RCC 7860 (cell line): ENCODE measurements around the gene PDZRN3.

Experiments
- DNase-seq: peaks from one replicate; pipeline ENCODE4 v3.0.0-alpha.2; 2015; ENCODE audit warnings: low spot score
- FAIRE-seq: peaks from 2 replicates; lab custom pipeline; 2012; peaks lifted over from hg19 to GRCh38; lab: Jason Lieb, UNC

PDZRN3 gene

GRCh38 chr3:73624017-73624820 is 522 bp downstream of the PDZRN3 start:
- DNase-seq, result no peak
- FAIRE-seq, result no peak

GRCh38 chr3:73623346-73623745 is 1.4 kb downstream of the PDZRN3 start:
- DNase-seq, result no peak
- FAIRE-seq, result no peak

GRCh38 chr3:73622091-73622805 is 2.5 kb downstream of the PDZRN3 start:
- FAIRE-seq (no peak), DNase-seq (no peak)

GRCh38 chr3:73621388-73621787 is 3.4 kb downstream of the PDZRN3 start:
- DNase-seq, result no peak
- FAIRE-seq, result no peak

GRCh38 chr3:73618461-73618860 is 6.3 kb downstream of the PDZRN3 start:
- DNase-seq (no peak), FAIRE-seq (no peak)

- DNase-seq (no peak), FAIRE-seq (no peak)
Measured at GRCh38 chr3:73616056-73616455, 8.7 kb downstream of the PDZRN3 start.

GRCh38 chr3:73614419-73614818 is 10.3 kb downstream of the PDZRN3 start:
- FAIRE-seq, result no peak
- DNase-seq, result no peak

- no peak for DNase-seq
- no peak for FAIRE-seq
Measured at GRCh38 chr3:73611176-73611575, 13.6 kb downstream of the PDZRN3 start.

GRCh38 chr3:73610493-73610892 is 14.2 kb downstream of the PDZRN3 start:
- FAIRE-seq (no peak), DNase-seq (no peak)

- FAIRE-seq (no peak), DNase-seq (no peak)
Measured at GRCh38 chr3:73609655-73610054, 15.1 kb downstream of the PDZRN3 start.

- FAIRE-seq (no peak), DNase-seq (no peak)
Measured at GRCh38 chr3:73609315-73609641, 15.5 kb downstream of the PDZRN3 start.

GRCh38 chr3:73608456-73609314 is 16.1 kb downstream of the PDZRN3 start:
- DNase-seq (no peak), FAIRE-seq (no peak)

GRCh38 chr3:73605861-73606260 is 18.9 kb downstream of the PDZRN3 start:
- DNase-seq, result no peak
- FAIRE-seq, result no peak

- no peak for DNase-seq
Measured at GRCh38 chr3:73605412-73605811, 19.3 kb downstream of the PDZRN3 start.

GRCh38 chr3:73604451-73604850 is 20.3 kb downstream of the PDZRN3 start:
- no peak for FAIRE-seq
- no peak for DNase-seq

More at GRCh38 chr3:73605412-73605811, 19.3 kb downstream of the PDZRN3 start:
- FAIRE-seq, result no peak

- FAIRE-seq (no peak), DNase-seq (no peak)
Measured at GRCh38 chr3:73603762-73604171, 21.0 kb downstream of the PDZRN3 start.

- no peak for DNase-seq
- FAIRE-seq, result no peak
Measured at GRCh38 chr3:73602170-73602569, 22.6 kb downstream of the PDZRN3 start.

- no peak for FAIRE-seq
- DNase-seq, result no peak
Measured at GRCh38 chr3:73601481-73601880, 23.3 kb downstream of the PDZRN3 start.

- DNase-seq (no peak), FAIRE-seq (no peak)
Measured at GRCh38 chr3:73601011-73601410, 23.7 kb downstream of the PDZRN3 start.

GRCh38 chr3:73600293-73600938 is 24.3 kb downstream of the PDZRN3 start:
- DNase-seq, result no peak
- no peak for FAIRE-seq

GRCh38 chr3:73599605-73600004 is 25.1 kb downstream of the PDZRN3 start:
- no peak for FAIRE-seq

More at GRCh38 chr3:73599605-73600004, 25.1 kb downstream of the PDZRN3 start:
- no peak for DNase-seq
